ENCODE data around the gene OLR1.

- TF ChIP-seq GATA2 (IDR thresholded peaks at IDR 0.05; ENCODE audit: low read depth, low read length) (no peak), GATA3 (IDR thresholded peaks at IDR 0.05; ENCODE audit: low read depth, low read length) (no peak)
Measured at GRCh38 chr12:10155966-10156365, 16.0 kb downstream of the OLR1 start.
